NCI-H82 treated with DMSO at 0.1 percent for 48 hours (cell line): ENCODE measurements around the gene SLC26A4.

ENCODE experiments used
- DNase-seq: peaks from one replicate; lab custom pipeline; 2025; ENCODE audit not compliant: unreplicated experiment; lab: John Stamatoyannopoulos, UW

Gene SLC26A4

GRCh38 chr7:107694386-107694785, 33.8 kb downstream of the SLC26A4 start:
- no peak for DNase-seq

- DNase-seq: no peak
Observed at GRCh38 chr7:107696330-107696946, 35.8 kb downstream of the SLC26A4 start.

DNA sequence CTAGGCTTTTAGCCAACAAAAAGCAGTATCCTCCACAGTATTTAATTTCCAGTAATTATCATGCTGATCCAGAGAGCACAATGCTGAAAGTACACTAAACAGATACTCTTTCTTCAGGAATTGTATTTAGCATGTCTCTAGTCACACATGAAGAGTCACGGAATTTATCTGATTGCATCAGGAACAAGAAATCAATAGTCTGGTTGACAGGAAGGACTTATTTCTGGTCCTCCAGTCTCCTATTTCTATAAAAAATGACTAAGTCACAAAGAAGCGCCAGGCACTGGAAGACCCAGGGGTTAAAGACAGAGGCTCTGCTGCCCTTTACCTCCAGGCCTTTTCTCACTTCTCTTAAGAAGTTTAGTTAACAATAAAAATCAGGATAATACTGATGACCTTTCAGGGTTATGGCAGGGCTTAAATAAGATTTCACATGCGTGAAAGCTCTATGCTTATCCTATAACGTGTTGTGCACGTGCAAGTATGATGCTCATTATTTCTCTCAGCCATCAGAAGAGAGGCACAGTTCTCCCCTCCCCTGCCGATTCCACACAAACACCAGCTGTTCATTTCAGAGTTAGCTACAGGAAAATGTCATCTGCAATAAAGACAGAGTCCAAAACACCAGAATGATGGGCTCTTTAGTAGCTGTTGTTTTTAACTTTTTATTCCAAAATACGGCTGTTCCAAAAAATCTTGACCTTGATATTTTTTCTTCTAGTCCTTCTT, 36.9 kb downstream of the SLC26A4 start:
- DNase-seq: peak; percentile 84

DNA sequence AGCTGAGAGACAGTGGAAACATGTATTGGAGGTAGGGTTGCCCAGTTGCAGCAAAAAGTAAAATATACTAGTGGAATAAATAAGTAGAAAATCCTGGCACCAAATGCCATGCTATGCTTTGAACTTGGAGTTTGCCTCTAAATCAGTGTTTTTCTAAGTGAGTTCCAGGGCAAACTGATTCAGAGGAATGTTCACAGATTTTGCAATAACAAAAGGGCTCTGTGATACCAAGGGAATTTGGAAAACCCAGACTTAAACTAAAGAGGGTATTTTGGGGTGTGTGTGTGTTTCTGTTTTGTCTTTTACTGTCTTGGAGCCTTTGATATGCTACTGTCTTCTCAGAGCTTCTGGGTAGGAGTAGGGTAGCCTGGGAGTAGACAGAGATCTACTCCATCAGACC, 39.9 kb downstream of the SLC26A4 start:
- no peak for DNase-seq

DNA sequence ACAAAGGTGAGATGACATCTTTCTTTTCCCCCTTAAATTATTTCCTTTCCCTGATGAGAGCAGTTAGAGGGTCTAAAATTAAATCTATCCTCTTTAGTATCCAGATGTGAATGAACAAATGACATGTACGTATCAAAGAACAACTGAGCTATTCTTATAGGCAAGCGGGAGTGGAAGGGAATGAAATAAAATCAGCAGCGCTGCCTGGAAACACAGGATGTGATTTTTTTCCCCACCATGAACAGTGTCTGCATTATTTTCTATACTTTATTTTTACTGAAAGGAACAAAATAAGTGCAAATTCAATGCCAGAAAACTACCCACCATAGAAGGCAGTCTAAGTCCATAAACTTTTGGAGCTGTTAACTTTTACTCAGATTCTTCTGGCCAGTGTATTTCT, 40.6 kb downstream of the SLC26A4 start:
- no peak for DNase-seq

- DNase-seq: no peak
Observed at GRCh38 chr7:107703219-107703618, 42.6 kb downstream of the SLC26A4 start.

GRCh38 chr7:107703872-107704271, 43.2 kb downstream of the SLC26A4 start:
- no peak for DNase-seq

DNA sequence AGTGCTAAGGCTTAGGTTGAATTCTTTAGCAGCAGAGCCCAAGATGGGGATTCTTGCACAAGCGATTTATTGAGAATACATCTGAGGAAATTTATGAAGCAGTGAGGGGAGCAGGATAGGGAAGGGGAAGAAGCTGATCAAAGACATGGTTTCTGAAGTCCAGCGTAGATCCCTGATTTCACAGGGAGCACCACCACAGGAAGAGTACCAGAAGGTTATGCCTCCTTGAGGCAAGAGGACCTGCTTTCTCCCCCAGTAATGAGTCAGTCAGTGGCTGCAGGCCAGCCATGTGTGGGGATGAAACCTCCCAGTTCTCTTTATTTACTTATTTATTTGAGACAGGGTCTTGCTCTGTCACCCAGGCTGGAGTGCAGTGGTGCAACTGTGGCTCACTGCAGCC, 48.3 kb downstream of the SLC26A4 start:
- no peak for DNase-seq

DNA sequence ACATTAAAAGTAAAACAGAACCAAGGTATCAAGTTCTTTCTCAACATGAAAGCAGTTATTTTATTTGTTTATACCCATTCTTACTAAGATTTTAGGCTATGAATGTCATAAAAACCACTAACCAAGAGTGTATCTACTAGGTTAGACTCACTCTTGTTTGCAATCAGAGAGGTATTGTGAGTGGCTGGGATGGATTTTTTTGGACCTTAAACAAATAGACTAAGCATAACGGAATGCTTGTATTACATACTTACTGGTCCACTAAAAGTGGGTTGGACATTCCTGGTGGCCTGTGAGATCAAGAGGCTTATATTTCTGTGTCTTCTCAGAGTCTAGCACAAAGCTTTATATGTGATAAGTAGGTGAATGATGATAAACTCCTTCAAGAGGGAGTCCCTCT, 50.7 kb downstream of the SLC26A4 start:
- no peak for DNase-seq

- DNase-seq: no peak
Observed at GRCh38 chr7:107712025-107712424, 51.4 kb downstream of the SLC26A4 start.

GRCh38 chr7:107712896-107713295, 52.3 kb downstream of the SLC26A4 start:
- DNase-seq: no peak

DNA sequence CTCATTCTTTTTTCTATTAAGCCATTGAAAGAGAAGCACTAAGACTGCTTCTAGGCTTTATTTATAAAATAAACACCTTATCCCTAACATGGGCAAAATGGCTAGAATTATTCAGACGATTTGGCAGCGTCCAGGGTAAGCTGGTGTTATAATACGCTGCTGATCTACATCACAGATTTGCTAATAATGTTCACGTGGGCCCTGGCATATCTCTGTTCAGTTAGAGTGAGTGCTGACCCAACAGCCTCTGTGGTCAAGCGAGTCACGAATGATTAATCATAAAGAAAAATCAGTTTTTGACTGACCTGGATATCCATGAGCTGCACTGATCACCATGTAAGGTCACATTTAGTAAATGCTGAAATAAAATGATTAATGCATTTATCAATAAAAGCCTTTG, 54.9 kb downstream of the SLC26A4 start:
- no peak for DNase-seq

- no peak for DNase-seq
Observed at GRCh38 chr7:107718456-107719193, 58.0 kb downstream of the SLC26A4 start.

DNA sequence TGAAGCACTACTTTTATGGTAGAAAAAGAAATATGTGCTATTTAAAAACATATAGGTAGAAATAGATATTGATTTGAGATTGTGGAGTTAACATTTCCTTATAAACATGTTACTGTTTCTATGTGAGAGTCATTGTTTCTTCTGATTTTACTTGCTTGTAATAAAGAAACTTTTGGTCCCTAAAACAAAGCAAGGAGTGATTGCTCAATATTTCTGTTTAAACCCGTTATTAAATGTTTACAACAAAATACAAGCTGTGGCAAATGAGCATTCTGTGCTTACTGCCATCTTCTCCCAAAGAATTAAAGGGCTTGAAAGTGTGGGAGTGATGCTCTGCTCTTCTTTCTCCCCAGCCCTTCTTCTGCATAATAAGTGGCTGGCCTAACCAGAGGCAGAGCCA, 60.7 kb downstream of the SLC26A4 start:
- DNase-seq: no peak

DNA sequence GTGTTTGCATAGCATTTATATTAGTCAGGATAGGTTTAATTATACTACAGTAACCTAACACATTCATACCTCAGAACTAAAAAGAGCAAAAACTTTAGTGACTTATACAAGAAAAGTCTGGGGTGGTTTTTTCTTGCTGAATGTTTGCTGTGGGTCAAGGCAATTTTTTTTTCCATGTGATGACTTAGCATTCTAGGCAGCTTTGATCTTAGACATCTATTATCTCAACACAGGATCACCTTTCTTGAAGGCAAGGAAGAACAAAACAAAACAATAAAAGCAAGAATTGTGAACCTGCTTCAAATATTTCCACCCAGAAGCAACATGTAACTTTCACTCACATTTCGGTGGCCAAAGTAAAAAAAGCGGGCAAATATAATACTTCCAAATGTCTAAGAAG, 62.6 kb downstream of the SLC26A4 start:
- no peak for DNase-seq

- no peak for DNase-seq
Observed at GRCh38 chr7:107725138-107725740, 64.6 kb downstream of the SLC26A4 start.

DNA sequence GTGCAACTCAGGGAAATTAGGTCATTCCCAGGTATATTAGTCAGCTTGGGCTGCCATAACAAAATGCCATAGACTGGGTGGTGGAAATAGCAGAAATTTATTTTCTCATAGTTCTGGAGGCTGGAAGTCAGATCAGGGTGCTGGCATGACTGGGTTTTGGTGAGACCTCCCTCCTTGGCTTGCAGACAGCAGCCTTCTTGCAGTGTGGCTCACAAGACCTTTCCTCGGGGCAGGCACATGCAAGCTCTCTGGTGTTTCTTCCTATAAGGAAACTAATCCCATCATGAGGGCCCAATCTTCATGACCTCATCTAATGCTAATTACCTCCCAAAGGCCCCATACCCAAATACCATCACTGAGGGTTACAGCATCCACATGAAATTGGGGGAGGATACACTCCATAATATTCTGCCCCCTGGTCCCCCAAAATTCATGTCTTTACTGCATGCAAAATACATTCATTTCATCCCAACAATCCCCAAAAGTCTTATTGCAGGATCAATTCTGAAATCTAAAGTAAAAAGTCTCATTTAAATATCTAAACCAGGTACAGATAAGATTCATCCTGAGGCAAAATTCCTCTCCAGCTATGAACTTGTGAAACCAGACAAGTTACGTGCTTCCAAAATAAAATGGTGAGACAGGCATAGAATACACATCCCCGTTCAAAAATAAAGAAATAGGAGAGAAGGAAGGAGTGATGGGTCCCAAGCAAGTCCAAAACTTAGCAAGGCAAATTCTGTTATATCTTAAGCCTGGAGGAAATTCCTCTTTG, 65.9 kb downstream of the SLC26A4 start:
- DNase-seq: no peak

DNA sequence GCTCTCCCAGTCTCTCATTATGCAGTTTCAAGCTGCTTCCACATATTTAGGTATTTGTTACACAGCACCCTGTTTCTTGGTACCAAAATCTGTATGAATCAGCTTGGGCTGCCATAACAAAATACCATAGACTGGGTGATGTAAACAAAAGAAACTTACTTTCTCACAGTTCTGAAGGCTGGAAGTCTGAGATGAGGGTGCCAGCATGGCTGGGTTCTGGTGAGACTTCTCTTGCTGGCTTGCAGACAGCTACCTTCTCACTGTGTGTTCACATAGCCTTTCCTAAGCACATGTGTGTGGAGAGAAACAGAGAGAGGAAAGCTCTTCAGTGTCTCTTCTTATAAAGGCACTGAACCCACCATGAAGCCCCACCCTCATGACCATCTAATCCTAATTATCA, 67.6 kb downstream of the SLC26A4 start:
- DNase-seq: no peak

GRCh38 chr7:107742678-107743566, 82.3 kb downstream of the SLC26A4 start:
- no peak for DNase-seq
